ENCODE results near the gene UBE2Q2.

Gene UBE2Q2

GRCh38 chr15:75920079-75920478, 76.8 kb downstream of the UBE2Q2 start:
- Histone ChIP-seq H3K4me3 (ENCODE audit: insufficient read depth in 1 of 2, low read depth in 1 of 2, low read length in 2 of 2) (no peak overlapping the region), H3K23ac (ENCODE audit: low read length in 2 of 2) (peak overlapping the region in 1 of 2 experiments; percentile 5), H3K9ac (ENCODE audit: low read length) (no peak overlapping the region), H3K4ac (ENCODE audit: low read depth in 1 of 2, low read length in 2 of 2) (no peak overlapping the region), H3K27ac (ENCODE audit: low read length, poor library complexity, severe bottlenecking) (no peak overlapping the region), H3K9me3 (ENCODE audit: control insufficient read depth, low read length) (no peaks in the 10 kb centered on the region), H2BK120ac (ENCODE audit: low read depth, low read length) (no peak overlapping the region), H3K79me1 (replicated peaks; ENCODE audit: low read length, poor library complexity, severe bottlenecking) (peaks cover 37% of the 10 kb centered on the region), H3K14ac (ENCODE audit: low read length in 2 of 2) (no peak overlapping the region), H2BK15ac (ENCODE audit: low read depth, poor library complexity, severe bottlenecking) (no peak overlapping the region), H2BK5ac (ENCODE audit: low read depth, low read length, poor library complexity, severe bottlenecking) (no peak overlapping the region), H2AFZ (ENCODE audit: low read depth, low read length) (no peak overlapping the region), H2BK12ac (ENCODE audit: low read length in 2 of 2) (no peak overlapping the region), H3K27me3 (ENCODE audit: control insufficient read depth in 1 of 2, insufficient read depth in 1 of 2, low read length in 2 of 2) (no peaks in the 10 kb centered on the region), H2AK5ac (ENCODE audit: low read length, severe bottlenecking) (no peak overlapping the region), H4K8ac (ENCODE audit: low read length) (no peak overlapping the region), H4K91ac (ENCODE audit: low read length) (no peak overlapping the region), H3K36me3 (ENCODE audit: control insufficient read depth in 1 of 2, insufficient read depth in 2 of 2, low read depth in 1 of 2, low read length in 2 of 2) (peaks cover 9 to 65% of the 10 kb centered on the region in 2 experiments), H3K4me1 (ENCODE audit: control insufficient read depth, insufficient read depth, low read depth, low read length) (peaks cover 9% of the 10 kb centered on the region), H3K4me2 (ENCODE audit: low read length, poor library complexity, severe bottlenecking) (no peak overlapping the region), H3K18ac (ENCODE audit: low read depth in 1 of 2, low read length in 2 of 2) (no peak overlapping the region)
- WGBS, result 95% methylated on average over 1 of the region's 1 CpG
- DNase-seq, result no peak

- no peak overlapping the region for H3K14ac ChIP-seq (ENCODE audit: low read length in 2 of 2)
- peak overlapping the region in 1 of 2 experiments; percentile 31 for H3K23ac ChIP-seq (ENCODE audit: low read length in 2 of 2)
- H3K27me3 ChIP-seq (ENCODE audit: control insufficient read depth in 1 of 2, insufficient read depth in 1 of 2, low read length in 2 of 2), result no peaks in the 10 kb centered on the region
- H3K4me3 ChIP-seq (ENCODE audit: insufficient read depth in 1 of 2, low read depth in 1 of 2, low read length in 2 of 2), result no peak overlapping the region
- H3K79me1 ChIP-seq (replicated peaks; ENCODE audit: low read length, poor library complexity, severe bottlenecking), result peaks cover 43% of the 10 kb centered on the region
- H3K9me3 ChIP-seq (ENCODE audit: control insufficient read depth, low read length), result no peaks in the 10 kb centered on the region
- H3K4me1 ChIP-seq (ENCODE audit: control insufficient read depth, insufficient read depth, low read depth, low read length), result peaks cover 9% of the 10 kb centered on the region
- H3K18ac ChIP-seq (ENCODE audit: low read depth in 1 of 2, low read length in 2 of 2), result peak overlapping the region in 1 of 2 experiments; percentile 64
- peak overlapping the region in 1 of 2 experiments; percentile 19 for H2BK12ac ChIP-seq (ENCODE audit: low read length in 2 of 2)
- H2BK120ac ChIP-seq (ENCODE audit: low read depth, low read length), result no peak overlapping the region
- H2BK5ac ChIP-seq (ENCODE audit: low read depth, low read length, poor library complexity, severe bottlenecking), result no peak overlapping the region
- no peak overlapping the region for H2BK15ac ChIP-seq (ENCODE audit: low read depth, poor library complexity, severe bottlenecking)
- no peak overlapping the region for H3K27ac ChIP-seq (ENCODE audit: low read length, poor library complexity, severe bottlenecking)
- 60% methylated on average over 9 of the region's 9 CpGs for WGBS
- H4K91ac ChIP-seq (ENCODE audit: low read length), result no peak overlapping the region
- peak; percentile 91 for DNase-seq
- H3K9ac ChIP-seq (ENCODE audit: low read length), result peak overlapping the region; percentile 12
- no peak overlapping the region for H2AK5ac ChIP-seq (ENCODE audit: low read length, severe bottlenecking)
- H4K8ac ChIP-seq (ENCODE audit: low read length), result no peak overlapping the region
- peaks cover 6 to 62% of the 10 kb centered on the region in 2 experiments for H3K36me3 ChIP-seq (ENCODE audit: control insufficient read depth in 1 of 2, insufficient read depth in 2 of 2, low read depth in 1 of 2, low read length in 2 of 2)
- no peak overlapping the region for H2AFZ ChIP-seq (ENCODE audit: low read depth, low read length)
- H3K4me2 ChIP-seq (ENCODE audit: low read length, poor library complexity, severe bottlenecking), result no peak overlapping the region
- H3K4ac ChIP-seq (ENCODE audit: low read depth in 1 of 2, low read length in 2 of 2), result peak overlapping the region in 1 of 2 experiments; percentile 42
These were observed 78.8 kb downstream of the UBE2Q2 start for GRCh38 chr15:75921732-75922703.

DNA sequence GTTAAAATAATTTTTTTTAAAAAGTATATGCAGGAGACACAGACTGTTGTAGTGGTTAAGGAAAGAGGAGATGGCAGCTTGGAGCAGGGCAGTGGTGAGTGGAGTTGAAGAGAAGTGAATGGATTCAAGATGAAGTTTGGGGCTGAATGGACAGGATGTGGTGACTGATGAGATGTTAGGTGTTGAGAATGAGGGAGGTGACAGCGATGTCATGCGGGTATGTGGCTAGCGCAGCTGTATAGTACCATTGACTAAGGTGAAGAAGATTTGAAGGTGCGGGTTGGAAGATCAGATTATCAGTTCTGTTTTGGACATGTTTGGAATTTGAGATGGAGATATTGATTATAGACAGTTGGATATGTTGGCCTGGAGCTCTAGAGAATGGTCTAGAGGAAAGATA, 80.5 kb downstream of the UBE2Q2 start:
- H3K4me1 ChIP-seq (ENCODE audit: control insufficient read depth, insufficient read depth, low read depth, low read length), result peaks cover 9% of the 10 kb centered on the region
- H3K9ac ChIP-seq (ENCODE audit: low read length), result no peak overlapping the region
- no peak overlapping the region for H4K8ac ChIP-seq (ENCODE audit: low read length)
- no peak overlapping the region for H4K91ac ChIP-seq (ENCODE audit: low read length)
- H2BK5ac ChIP-seq (ENCODE audit: low read depth, low read length, poor library complexity, severe bottlenecking), result no peak overlapping the region
- H3K36me3 ChIP-seq (ENCODE audit: control insufficient read depth in 1 of 2, insufficient read depth in 2 of 2, low read depth in 1 of 2, low read length in 2 of 2), result peaks cover 6 to 57% of the 10 kb centered on the region in 2 experiments
- H2BK15ac ChIP-seq (ENCODE audit: low read depth, poor library complexity, severe bottlenecking), result no peak overlapping the region
- no peak overlapping the region for H3K4me2 ChIP-seq (ENCODE audit: low read length, poor library complexity, severe bottlenecking)
- no peak overlapping the region for H3K14ac ChIP-seq (ENCODE audit: low read length in 2 of 2)
- H3K4me3 ChIP-seq (ENCODE audit: insufficient read depth in 1 of 2, low read depth in 1 of 2, low read length in 2 of 2), result no peak overlapping the region
- no peak for DNase-seq
- H2BK120ac ChIP-seq (ENCODE audit: low read depth, low read length), result no peak overlapping the region
- no peak overlapping the region for H3K18ac ChIP-seq (ENCODE audit: low read depth in 1 of 2, low read length in 2 of 2)
- no peak overlapping the region for H3K27ac ChIP-seq (ENCODE audit: low read length, poor library complexity, severe bottlenecking)
- no peaks in the 10 kb centered on the region for H3K27me3 ChIP-seq (ENCODE audit: control insufficient read depth in 1 of 2, insufficient read depth in 1 of 2, low read length in 2 of 2)
- no peak overlapping the region for H2AFZ ChIP-seq (ENCODE audit: low read depth, low read length)
- no peak overlapping the region for H2BK12ac ChIP-seq (ENCODE audit: low read length in 2 of 2)
- no peak overlapping the region for H3K4ac ChIP-seq (ENCODE audit: low read depth in 1 of 2, low read length in 2 of 2)
- over 99% methylated on average over 4 of the region's 4 CpGs for WGBS
- H3K79me1 ChIP-seq (replicated peaks; ENCODE audit: low read length, poor library complexity, severe bottlenecking), result peaks cover 42% of the 10 kb centered on the region
- no peak overlapping the region for H2AK5ac ChIP-seq (ENCODE audit: low read length, severe bottlenecking)
- no peaks in the 10 kb centered on the region for H3K9me3 ChIP-seq (ENCODE audit: control insufficient read depth, low read length)
- H3K23ac ChIP-seq (ENCODE audit: low read length in 2 of 2), result no peak overlapping the region

DNA sequence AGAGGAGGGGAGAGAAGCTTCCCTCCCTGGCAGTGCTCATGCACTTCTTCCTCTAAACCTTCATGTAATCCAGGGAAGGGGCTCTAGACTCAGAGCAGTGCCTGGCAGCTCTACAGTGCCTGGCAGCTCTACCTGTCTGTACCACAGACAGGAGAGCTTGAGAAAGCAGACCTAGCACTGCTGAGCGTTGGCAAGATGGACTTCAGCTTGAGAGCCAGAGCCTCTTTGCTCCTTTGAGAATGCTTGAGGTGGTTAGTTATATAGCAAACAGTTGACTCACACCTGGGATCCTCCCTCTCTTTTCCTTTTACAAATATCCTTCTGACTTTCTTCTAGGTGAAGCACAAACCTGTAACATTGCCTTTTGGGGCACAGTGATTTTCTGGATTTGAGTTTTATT, 81.3 kb downstream of the UBE2Q2 start:
- Histone ChIP-seq H4K8ac (ENCODE audit: low read length) (no peak overlapping the region), H3K9me3 (ENCODE audit: control insufficient read depth, low read length) (no peaks in the 10 kb centered on the region), H3K27ac (ENCODE audit: low read length, poor library complexity, severe bottlenecking) (no peak overlapping the region), H3K4me1 (ENCODE audit: control insufficient read depth, insufficient read depth, low read depth, low read length) (peaks cover 9% of the 10 kb centered on the region), H3K14ac (ENCODE audit: low read length in 2 of 2) (no peak overlapping the region), H4K91ac (ENCODE audit: low read length) (no peak overlapping the region), H3K4me3 (ENCODE audit: insufficient read depth in 1 of 2, low read depth in 1 of 2, low read length in 2 of 2) (no peak overlapping the region), H2BK5ac (ENCODE audit: low read depth, low read length, poor library complexity, severe bottlenecking) (no peak overlapping the region), H2AK5ac (ENCODE audit: low read length, severe bottlenecking) (no peak overlapping the region), H2BK15ac (ENCODE audit: low read depth, poor library complexity, severe bottlenecking) (no peak overlapping the region), H3K79me1 (replicated peaks; ENCODE audit: low read length, poor library complexity, severe bottlenecking) (peaks cover 42% of the 10 kb centered on the region), H2BK120ac (ENCODE audit: low read depth, low read length) (no peak overlapping the region), H3K36me3 (ENCODE audit: control insufficient read depth in 1 of 2, insufficient read depth in 2 of 2, low read depth in 1 of 2, low read length in 2 of 2) (peaks cover 6 to 50% of the 10 kb centered on the region in 2 experiments), H3K9ac (ENCODE audit: low read length) (no peak overlapping the region), H3K4ac (ENCODE audit: low read depth in 1 of 2, low read length in 2 of 2) (peak overlapping the region in 1 of 2 experiments; percentile 24), H2BK12ac (ENCODE audit: low read length in 2 of 2) (no peak overlapping the region), H3K23ac (ENCODE audit: low read length in 2 of 2) (no peak overlapping the region), H2AFZ (ENCODE audit: low read depth, low read length) (no peak overlapping the region), H3K4me2 (ENCODE audit: low read length, poor library complexity, severe bottlenecking) (peak overlapping the region; percentile 5), H3K27me3 (ENCODE audit: control insufficient read depth in 1 of 2, insufficient read depth in 1 of 2, low read length in 2 of 2) (no peaks in the 10 kb centered on the region), H3K18ac (ENCODE audit: low read depth in 1 of 2, low read length in 2 of 2) (peak overlapping the region in 1 of 2 experiments; percentile 34)
- DNase-seq, result no peak
- WGBS, result no CpG with 5 or more reads among the region's 1 CpG

All from mesenchymal stem cell (in vitro differentiated cells and primary cell).